Activated naive CD8-positive, alpha-beta T cell treated with anti-CD3 and anti-CD28 coated beads, Interleukin-2, amount 50 U/mL, for 16 hours (primary cell): ENCODE results near the gene LBX2.
A peak's percentile ranks its signal among the peaks of the same experiment; 100 is the strongest.

ENCODE experiments used
- DNase-seq: peaks from one replicate; pipeline ENCODE4 v3.0.0-alpha.2; 2020; ENCODE audit warnings: low read depth, low spot score

LBX2 gene, protein sequence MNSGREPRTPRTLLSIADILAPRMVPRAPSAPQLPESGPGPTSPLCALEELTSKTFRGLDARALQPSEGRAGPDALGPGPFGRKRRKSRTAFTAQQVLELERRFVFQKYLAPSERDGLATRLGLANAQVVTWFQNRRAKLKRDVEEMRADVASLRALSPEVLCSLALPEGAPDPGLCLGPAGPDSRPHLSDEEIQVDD

DNA sequence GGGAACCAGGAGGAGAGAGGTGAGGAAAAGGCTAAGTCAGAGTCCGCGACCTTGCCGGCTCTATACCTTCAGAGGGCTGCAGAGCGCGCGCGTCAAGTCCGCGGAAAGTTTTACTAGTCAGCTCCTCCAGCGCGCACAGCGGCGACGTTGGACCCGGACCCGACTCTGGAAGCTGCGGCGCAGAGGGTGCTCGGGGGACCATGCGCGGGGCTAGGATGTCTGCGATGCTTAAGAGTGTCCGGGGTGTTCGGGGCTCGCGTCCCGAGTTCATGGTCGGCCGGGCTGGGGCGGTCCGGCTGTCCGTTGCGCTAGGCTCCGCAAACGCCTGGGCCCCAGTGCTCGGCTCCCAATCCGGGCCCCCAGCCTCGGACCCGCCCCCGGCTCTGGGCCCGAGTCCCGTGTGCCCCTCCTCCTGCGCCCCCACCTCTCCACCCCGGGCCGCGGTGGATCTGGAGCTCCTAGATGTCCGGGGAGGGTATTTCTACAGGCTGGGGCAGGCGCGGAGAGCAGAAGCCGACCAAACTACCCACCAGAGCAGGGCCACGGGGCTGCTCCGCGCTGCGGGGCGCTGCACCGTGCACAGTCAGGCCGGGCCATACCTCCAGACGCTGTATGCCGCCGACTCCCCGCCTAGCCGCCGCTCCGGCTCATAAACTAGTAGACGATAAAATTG lies at the start of gene LBX2:
Gene LBX2, minus strand, starts transcription at position 337 of the 673 bp plus-strand sequence. Its CDS starts 66 bp downstream, at position 271.
- no peak for DNase-seq

DNA sequence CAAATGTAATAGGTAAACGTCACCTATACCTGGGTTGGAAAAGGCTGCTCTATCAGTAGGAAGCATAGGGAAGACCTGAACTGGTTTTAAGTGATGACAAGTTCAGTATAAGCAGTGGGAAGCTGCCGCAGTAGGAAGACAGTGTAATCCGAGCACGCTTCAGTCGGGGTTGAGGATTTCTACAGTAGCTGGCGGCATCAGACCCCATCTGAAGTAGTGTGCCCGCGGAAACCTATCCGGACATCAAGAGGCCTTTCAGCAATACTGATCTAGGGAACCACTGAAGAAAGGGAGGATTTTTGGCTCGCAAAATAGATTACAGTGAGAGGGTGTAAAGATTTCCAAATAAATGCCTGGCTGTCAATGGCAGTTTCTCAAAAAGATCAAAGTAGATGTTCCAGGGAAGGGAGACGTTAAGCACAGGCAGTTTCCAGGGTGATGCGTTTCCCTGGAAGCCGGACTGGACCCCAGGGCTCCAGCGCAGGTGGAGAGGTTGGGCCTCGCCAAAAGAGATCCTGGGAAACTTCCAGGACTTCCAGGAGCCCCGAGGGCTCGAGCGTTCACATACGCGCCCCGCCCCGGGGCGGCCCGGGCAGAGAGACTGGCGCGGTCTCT lies 49.0 kb upstream of the LBX2 start:
- no peak for DNase-seq

DNA sequence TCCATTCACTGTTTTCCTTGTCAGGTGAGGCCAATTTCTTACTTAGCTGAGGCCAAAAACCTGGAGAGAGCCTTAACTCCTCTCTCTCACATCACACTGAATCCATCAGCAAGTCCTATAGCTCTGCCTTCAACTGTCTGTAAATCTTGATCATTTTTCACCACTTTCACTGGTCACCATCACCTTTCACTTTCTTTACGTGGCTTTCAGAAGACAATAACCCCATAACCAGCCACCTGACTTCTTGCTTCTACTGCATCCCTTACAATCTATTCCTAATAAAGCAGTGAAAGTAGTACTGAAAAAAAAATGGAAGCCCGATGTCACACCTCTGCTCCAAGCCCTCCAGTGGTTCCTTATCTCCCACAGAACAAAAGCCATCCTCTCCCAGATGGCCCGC lies 46.6 kb upstream of the LBX2 start:
- DNase-seq, result no peak

DNA sequence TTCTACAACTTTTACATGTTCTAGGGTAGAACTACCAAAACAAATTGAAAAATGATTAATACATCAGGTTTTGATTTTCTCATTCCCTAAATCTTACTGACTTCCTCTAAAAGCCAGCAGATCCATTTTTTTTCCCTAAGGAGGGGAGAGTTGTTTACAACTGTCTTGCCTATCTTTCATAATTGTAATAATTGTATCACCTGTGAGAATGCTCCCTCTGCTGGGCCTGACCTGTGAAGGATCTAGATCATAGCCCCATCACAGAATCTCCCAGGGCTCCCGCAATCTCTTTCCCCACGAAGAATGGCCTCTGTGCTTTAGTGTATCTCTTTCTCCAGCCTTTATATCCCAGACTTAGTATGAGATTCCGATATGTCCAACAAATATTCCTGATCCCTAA lies 45.2 kb upstream of the LBX2 start:
- no peak for DNase-seq

DNA sequence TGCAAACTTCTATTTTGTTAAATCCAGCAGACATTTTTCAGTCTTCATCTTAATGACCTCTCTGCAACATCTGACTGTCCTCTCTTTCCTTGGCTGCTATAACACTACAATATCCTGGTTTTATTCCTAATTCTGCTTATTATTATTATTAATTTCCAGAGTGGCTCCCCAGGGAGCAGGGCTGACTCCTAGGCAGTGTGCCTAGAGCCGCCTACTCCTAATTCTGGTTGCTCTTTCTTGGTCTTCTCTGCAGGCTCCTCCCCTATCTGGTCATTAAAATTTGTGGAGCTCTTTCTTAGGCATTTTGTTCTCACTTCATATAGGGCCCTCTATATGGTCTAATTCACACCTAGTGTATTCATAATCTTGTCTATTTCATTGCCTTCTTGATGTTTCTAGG lies 43.6 kb upstream of the LBX2 start:
- DNase-seq, result no peak

DNA sequence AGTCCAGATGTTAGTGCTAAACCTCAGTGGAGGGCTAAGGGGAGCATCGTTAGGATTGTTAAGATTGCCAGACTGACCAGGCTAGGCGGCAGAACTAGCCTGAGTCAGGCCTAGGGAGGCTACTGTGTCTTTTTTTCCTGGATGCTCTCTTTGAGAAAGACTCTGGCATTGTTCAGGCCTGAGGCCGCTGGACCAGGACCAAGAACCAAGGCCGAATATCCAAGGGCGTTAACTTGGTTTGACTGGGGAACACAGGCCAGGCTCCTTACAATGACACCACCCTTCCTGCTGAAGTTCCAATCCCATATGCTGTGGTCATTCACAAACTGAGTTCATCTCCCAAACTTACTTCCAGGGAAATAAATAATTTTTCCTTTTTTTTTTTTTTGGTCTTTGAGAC lies 40.9 kb upstream of the LBX2 start:
- no peak for DNase-seq

DNA sequence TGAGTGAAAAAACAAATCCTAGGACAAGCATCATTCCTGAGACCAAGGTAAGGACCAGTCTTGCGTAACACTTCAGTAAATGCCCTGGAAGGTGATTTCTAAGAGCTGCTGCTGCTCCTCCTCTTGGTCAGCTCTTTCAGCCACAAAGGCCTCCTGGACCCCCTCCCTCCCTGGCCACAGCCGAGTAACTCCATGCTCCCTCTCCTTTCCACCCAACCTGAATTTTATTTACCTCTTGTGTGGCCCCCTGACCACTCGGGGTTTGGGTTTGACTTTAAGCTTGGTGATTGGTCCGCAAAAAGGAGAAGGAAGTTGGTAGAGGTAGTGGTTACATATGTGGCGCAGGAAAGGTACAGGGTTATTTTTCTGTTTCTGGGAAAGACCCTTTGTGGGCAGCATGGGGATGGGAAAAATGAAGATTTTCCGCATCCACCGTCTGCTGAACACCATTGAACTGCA lies 39.5 kb upstream of the LBX2 start:
- no peak for DNase-seq

DNA sequence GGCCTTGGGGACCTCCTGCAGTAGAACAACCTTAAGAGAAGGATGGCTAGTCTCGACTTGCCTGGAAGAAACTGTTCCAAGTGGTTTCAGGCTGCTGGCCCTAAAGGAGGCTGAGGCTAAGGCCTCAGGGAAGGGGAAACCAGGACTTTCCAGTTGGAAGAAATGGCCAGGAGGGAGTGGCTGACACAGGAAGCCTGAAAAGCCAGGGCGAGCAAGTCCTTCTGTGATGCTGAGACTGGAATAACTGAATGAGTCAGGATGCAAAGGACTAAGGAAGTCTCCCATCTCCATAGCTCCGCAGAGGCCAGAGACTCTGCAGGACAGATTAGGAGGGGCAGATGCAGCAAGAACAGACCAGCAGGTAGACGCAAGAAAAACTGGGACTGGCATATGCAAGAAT lies 37.7 kb upstream of the LBX2 start:
- DNase-seq, result no peak

DNA sequence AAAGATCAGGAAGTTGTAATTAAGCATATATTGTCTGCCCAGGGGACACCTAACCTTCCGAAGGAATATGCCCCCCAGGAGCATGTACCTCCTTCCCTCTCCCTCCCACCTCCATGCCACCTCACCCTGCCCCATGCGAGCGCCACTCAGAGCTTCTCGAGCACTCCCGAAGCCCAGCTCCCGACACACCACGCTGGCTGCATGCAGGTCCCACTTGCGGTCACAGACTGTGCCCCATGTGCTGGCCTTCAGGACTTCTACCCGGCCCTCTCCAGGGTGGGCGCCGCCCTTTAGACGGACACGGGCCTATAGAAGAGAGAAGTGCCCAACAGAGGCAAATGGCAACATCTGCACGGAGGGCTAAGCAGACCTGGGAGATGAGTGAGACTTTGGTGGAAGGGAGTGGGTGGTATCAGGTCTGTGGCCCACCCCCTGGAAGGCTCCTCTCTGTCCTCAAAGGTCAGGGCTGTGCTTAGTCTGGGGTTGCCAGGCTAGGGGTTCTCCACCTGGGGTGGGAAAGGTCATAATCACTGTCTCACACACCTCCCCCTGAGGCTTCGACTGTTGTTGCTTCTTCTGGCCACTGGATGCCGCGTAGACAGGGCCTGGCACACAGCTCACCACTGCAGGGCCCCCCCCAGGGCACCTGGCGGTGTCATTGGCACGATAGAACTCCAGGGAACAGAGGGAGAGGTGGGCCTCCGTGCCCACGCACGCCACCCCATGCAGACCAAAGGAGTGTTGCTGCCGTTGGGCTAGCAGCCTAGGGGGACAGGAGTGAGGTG lies 37.0 kb upstream of the LBX2 start:
- DNase-seq, result no peak

DNA sequence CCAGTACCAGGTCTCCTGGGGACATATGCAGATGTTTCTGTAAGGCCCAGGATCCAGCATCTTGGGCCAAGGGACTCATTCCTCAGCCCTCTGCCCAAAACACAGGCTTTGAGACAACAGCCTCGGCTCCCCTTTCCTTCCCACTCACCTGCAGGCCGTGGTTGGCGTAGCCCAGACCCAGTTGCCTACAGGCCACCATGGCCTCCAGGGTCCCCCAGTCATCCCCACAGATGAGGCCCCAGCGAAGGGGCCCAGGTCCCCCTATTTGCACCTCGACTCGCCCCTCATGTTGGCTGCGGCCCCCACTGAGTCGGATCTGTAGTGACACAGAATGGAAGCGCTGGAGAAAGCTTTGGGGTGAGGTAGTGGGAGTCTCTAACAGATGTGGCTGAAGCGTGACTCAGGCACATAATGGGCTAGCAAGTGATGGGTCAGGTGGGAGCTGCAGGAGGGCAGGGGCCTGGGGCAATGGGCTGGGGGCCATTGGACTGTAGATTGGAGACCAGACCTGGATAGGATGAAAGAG lies 36.1 kb upstream of the LBX2 start:
- DNase-seq, result no peak

DNA sequence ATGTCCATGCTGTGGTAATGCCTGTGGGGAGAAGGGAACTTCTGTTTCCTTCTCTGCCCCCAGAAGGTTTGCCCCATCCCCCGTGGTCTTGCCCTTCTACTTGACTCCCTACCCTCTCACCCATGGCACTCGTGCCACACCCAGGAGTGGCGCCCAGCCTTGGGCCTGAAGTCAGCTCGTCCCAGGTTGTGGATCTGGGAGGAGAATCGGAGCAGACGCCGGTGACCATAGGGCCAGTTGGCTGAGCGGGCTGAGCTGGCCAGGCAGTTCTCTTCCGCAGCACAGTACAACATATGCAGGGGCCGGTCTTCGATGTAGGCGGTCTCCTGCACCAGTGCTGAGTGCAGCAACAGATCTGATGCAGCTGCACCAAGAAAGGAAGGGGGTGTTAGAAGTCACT lies 35.0 kb upstream of the LBX2 start:
- no peak for DNase-seq

DNA sequence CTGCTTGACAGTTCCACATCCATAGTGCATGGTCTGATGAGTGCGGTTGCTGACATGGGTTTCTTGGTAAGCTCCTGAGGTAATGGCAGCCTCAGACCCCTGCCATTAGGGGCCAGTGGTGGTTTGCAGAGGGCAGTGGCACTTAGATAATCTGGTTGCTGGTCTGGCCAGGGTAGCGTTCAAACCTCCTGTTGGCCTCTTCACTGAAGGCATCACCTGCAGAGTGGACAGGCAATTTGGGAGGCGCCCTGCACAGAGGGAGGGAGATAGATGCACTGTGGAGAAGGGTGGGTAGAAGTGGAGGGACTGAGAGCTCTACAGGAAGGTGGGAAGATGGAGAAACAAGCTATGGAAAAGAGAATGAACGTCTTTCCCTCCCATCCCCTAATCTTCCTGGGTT lies 34.1 kb upstream of the LBX2 start:
- DNase-seq, result no peak

DNA sequence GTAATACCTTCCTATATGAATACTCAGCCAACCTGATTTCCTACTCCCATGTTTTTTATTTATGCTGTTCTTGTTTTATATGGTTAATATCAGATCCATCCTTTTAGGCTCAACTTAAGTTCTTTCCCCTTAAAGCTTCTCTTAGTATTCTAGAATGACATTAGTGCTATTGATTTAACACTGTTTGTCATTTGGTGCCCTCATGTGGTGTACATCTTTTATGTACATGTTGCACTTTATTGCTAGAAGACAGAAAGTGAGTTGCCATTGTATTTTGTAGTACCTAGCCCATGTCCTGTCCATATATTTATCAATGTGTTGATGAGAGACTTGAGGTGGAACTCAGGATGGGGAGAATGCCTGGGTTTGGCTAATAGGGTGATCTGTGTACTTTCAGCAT lies 32.8 kb upstream of the LBX2 start:
- DNase-seq, result no peak

DNA sequence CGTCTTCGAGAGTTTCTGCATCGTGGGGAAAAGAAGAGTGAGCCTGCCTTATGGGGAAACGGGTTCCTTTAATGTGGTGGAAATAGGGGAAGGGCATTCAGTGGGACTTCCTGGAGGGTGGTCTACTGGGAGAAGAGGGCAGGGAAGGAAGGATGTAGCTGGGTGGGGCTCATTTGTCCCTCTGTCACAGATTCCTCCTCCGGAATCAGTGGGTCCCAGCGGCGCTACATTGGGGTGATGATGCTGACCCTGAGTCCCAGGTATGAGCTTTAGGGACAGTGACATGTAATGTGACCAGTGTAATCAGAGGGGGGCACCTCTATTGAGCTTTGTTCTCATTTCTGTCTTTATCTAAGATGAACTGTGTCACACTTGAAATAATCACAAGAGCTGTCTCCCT lies 32.3 kb upstream of the LBX2 start:
- DNase-seq, result no peak

DNA sequence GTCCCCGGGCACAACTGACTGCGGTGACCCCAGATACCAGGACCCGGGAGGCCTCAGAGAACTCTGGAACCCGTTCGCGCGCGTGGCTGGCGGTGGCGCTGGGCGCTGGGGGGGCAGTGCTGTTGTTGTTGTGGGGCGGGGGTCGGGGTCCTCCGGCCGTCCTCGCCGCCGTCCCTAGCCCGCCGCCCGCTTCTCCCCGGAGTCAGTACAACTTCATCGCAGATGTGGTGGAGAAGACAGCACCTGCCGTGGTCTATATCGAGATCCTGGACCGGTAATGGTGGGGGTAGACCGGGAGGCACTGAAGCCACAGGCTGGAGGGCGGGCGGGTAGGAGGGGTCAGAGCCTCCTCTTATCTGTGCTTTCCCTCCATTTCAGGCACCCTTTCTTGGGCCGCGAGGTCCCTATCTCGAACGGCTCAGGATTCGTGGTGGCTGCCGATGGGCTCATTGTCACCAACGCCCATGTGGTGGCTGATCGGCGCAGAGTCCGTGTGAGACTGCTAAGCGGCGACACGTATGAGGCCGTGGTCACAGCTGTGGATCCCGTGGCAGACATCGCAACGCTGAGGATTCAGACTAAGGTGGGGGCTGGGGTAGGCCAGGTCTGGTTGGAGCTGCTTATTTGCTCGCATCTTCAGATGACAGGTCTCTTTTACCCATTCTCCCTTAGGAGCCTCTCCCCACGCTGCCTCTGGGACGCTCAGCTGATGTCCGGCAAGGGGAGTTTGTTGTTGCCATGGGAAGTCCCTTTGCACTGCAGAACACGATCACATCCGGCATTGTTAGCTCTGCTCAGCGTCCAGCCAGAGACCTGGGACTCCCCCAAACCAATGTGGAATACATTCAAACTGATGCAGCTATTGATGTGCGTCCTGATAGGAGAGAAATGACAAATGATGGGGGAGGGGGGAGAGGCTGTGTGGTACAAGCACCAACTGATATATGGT lies 31.1 kb upstream of the LBX2 start:
- no peak for DNase-seq

DNA sequence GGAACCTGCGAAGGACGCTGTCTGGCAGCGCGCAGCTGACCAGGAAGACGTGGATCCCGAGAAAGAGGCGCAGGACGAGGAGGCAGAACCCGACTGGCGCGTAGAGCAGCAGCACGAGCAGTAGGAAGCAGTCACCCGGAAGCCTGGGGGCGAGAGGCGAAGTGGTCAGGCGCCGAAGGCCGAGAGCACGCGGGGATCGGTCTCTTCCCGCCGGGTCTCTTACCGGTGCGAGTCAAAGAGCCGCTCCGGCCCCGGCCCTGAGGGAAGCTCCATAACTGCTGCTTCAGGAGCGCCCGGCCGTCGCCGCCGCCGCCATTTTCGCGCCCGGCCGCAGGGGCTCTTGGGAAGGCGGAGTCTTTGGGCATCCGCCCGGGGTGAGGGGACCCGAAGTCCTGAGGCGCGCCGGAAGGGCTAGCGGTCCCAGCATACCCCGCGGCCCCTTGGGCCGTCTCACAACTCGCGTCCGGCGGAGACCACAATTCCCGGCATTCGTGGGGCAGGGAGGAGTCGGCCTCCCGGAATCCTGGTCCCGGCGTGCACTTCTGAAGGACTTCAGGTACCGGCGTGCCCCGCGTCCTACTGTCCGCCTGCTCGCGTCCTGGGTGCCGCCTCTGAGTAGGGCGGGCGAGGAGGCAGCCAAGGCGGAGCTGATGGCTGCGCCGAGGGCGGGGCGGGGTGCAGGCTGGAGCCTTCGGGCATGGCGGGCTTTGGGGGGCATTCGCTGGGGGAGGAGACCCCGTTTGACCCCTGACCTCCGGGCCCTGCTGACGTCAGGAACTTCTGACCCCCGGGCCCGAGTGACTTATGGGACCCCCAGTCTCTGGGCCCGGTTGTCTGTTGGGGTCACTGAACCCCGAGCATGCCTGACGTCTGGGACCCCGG lies 30.2 kb upstream of the LBX2 start, which contains the start of the genes AUP1 and HTRA2:
Gene AUP1, minus strand, starts transcription at position 350 of the 882 bp plus-strand sequence. Its CDS starts 77 bp downstream, at position 273.
Gene HTRA2, plus strand, starts transcription at position 577 of the 882 bp plus-strand sequence. Its CDS starts 74 bp downstream, at position 651.
- DNase-seq, result peak; percentile 79

DNA sequence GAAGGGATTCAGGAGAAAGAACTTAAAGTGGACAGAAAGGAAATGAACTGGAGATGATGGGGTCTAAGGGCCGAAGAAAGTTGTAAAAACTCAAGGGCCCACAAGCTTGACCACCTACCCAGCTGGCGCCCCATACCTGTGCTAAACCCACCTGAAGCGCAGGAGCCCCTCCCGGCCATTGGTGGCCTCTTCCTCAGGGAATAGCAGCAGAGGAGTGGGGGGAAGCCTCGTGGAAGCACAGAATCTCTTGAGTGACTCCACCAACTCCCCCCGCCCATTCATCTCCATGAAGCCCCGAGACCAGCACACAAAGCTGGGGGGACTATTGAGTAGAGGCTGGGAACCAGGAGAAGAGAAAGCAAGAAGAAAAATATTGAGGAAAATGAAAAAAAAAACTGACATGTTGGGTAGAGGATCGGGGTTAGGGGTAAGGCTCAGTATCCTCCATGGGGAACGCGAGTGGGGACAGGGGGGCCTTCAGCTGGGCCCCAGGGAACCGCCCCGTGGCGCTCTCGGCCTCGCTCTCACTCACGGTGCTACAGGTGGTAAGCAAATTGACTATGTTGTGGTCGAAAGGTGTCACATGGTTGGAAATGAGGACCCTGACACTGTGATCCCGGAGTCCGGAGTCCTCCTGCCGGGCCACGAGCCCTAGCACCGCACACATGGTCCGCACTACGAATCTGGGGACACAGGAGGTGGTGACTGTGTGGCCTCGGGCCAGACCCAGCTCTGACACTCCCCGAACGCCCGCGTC lies 29.4 kb upstream of the LBX2 start:
- DNase-seq, result no peak

DNA sequence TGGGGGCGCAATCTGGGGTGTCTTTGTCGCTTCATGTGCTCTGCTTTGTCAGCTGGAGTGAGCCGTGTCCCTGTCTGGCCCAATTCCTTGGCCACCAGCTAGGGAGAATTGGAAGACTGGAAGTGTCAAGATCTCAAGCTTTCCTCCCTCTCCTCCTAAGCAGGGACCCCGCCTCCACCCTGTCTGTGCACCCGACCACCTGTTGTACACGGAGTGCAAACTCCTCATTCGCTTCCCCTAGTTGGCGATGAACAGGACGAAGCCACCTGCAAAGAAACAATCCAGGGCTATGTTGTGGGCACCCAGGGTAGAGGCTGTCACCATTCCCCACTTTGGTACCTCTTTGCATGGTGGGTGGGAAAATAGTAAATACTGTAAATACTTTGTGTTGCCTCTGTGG lies 28.3 kb upstream of the LBX2 start:
- DNase-seq, result no peak

DNA sequence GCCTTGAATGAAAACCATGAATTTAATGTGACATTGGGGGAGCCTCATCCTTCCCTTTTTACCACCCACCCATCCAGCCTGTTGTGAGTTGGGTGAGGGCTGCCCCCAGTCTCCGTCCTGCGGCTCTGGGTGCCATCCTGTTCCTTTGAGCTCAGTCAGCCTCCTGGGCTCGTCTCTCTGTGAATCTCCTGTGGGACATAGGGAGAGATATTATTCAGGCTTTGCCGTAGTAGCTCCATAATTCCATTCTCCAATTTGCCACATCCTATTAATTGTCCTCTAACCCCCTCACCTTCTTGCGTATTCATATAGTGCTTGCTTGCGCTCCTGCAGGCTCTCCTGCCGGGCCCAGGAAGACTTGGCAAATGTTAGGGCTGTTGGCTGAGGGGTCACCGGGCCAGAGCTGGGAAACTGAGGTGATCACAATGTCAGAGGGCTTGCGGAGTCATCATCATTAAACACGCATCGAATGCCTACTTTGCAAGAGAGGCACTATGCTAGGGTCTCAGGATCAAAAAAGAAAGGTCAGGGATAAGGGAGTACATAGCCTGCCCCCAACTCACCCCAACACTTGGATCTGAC lies 27.3 kb upstream of the LBX2 start:
- DNase-seq, result no peak
